Ovary (tissue), 9 donors: ENCODE results near the gene GALNT4. TPM values are rescaled to one million over a fixed set of nuclear protein-coding genes. Genes with fewer than 3 reads are reported as not detected.
A peak's percentile ranks its signal among the peaks of the same experiment; 100 is the strongest.

Experiments used
- DNase-seq, 5 donors: peaks; one replicate each; pipeline ENCODE4 v3.0.0-alpha.2; 2019 to 2020
- H3K27ac ChIP-seq, 2 donors: fragments of 200-600 bp; one replicate each; pipeline versions ENCODE4 v1.5.1 to v1.8.0; 2019 to 2022
- H3K27me3 ChIP-seq: fragments of 200-600 bp; one replicate; pipeline ENCODE4 v1.8.0; 2022
- H3K36me3 ChIP-seq: fragments of 200-600 bp; sonication (generic); one replicate; pipeline ENCODE4 v1.5.1; 2019
- H3K4me1 ChIP-seq: one replicate; pipeline ENCODE4 v1.8.1; 2013; ENCODE audit warnings: mild to moderate bottlenecking, moderate library complexity; ENCODE audit not compliant: insufficient read depth
- H3K4me3 ChIP-seq: fragments of 200-600 bp; sonication (generic); one replicate; pipeline ENCODE4 v1.5.1; 2017
- H3K9me3 ChIP-seq, 2 donors: fragments of 200-600 bp in 1 of 2; sonication (generic) in 1 of 2; one replicate each; pipeline versions ENCODE4 v1.5.1 to v1.8.1; 2013 to 2019; ENCODE audit warnings: mild to moderate bottlenecking in 1 of 2, moderate library complexity in 1 of 2
- CTCF ChIP-seq, 3 donors: fragments of 450-650 bp in 2 of 3; fragments of 200-600 bp in 1 of 3; IDR thresholded peaks; one replicate each; pipeline versions ENCODE4 v1.5.1 to v1.8.0; 2016 to 2022; ENCODE audit warnings: antibody characterized with exemption in 3 of 3, mild to moderate bottlenecking in 1 of 3
- EP300 ChIP-seq: sonication (generic); formaldehyde crosslinking; IDR thresholded peaks from one replicate; pipeline ENCODE4 v1.6.1; 2017; ENCODE audit warnings: antibody characterized with exemption
- POLR2A ChIP-seq: fragments of 450-650 bp; IDR thresholded peaks from one replicate; pipeline ENCODE4 v1.6.1; 2017; ENCODE audit warnings: antibody characterized with exemption, mild to moderate bottlenecking, moderate library complexity
- WGBS, 3 donors: extraction: QIAGEN DNeasy Blood & Tissue Kit in 1 of 3; methylation state at CpG; one replicate each; pipeline versions ENCODE4 v1.1.5 to v1.1.7; 2013 to 2017; 5-methylcytosine and 5-hydroxymethylcytosine counted together
- intact Hi-C, 4 donors: fragments of 100-400 bp; cut with DNase I; formaldehyde crosslinking; loops; one replicate each; pipeline versions ENCODE4 v1.11.0 to v1.15.1; 2022 to 2023
- polyA plus RNA-seq, 2 donors: library from polyadenylated mRNA; stranded (reverse); fragments of 200-250 nt in 1 of 2; fragments of 350-450 nt in 1 of 2; fragmentation: Illumina TruSeq in 1 of 2; extraction: RNeasy Lipid Tissue Mini Kit (QIAGEN cat#74804) in 1 of 2; gene quantifications; one replicate each; pipeline ENCODE4 v1.2.3, GENCODE V29; 2013 to 2014
- total RNA-seq, 7 donors: library from RNA; depleted of rRNA in 2 of 7; stranded (reverse); fragments of >200 nt in 2 of 7; fragmentation: NEBNext Ultra II Directional in 3 of 7; extraction: Animal tissue kit (Norgen Biotek cat#: 25700) in 3 of 7; gene quantifications; one replicate each; pipeline versions ENCODE4 v1.1.0 to v1.2.4, GENCODE V29; 2016 to 2023
- donor health status: DM: no; HTN: no; CAD: no; lungs with moderate emphysema.
- donor health status: DM: no; HTN: no; CAD: no.
- donor health status: Bipolar disorder and iron deficiency.
- donor health status: DM: yes; HTN: yes; CAD: no.
- donor health status: DM: no; HTN: no; CAD: no.
- donor health status: DM: yes; HTN: yes; CAD: no.

The GALNT4 gene
- total and polyA plus RNA-seq, 9 donors: 2.0 to 12.5 (median 4.9) TPM

- Histone ChIP-seq H3K27ac (no peak overlapping the region), H3K36me3 (no peaks in the 10 kb centered on the region), H3K9me3 (no peaks in the 10 kb centered on the region), H3K4me3 (no peak overlapping the region), H3K27me3 (no peaks in the 10 kb centered on the region), H3K4me1 (peaks cover 3% of the 10 kb centered on the region)
- TF ChIP-seq CTCF (IDR thresholded peaks at IDR 0.05) (no peak), EP300 (no peak), POLR2A (no peak)
- peak in 3 of 5 donors; percentile 13 to 40 (median 31) for DNase-seq
- intact Hi-C loops: loop anchor here in 1 of 4 donors (5.0 kb wide), 1 partner anchor 563 kb away; no protein-coding TSS in a partner anchor
- 43 to 47% (median 45%) methylated on average over 6 of the region's 6 CpGs for WGBS, 3 donors
Observed at GRCh38 chr12:89544681-89545184, 20.1 kb upstream of the GALNT4 start.

- Histone ChIP-seq H3K4me3 (no peak overlapping the region), H3K36me3 (no peaks in the 10 kb centered on the region), H3K9me3 (no peaks in the 10 kb centered on the region), H3K27me3 (no peaks in the 10 kb centered on the region), H3K27ac (no peak overlapping the region), H3K4me1 (peaks cover 3% of the 10 kb centered on the region)
- intact Hi-C loops: no loop called here
- DNase-seq: no peak
- 86 to 94% (median 93%) methylated on average over 1 of the region's 1 CpG for WGBS, 3 donors
- no peak for TF ChIP-seq POLR2A
- TF ChIP-seq EP300: no peak
- TF ChIP-seq CTCF (IDR thresholded peaks at IDR 0.05): no peak
Observed at GRCh38 chr12:89544022-89544421, 19.4 kb upstream of the GALNT4 start.

- Histone ChIP-seq H3K27ac (no peak overlapping the region), H3K27me3 (no peaks in the 10 kb centered on the region), H3K4me1 (peaks cover 3% of the 10 kb centered on the region), H3K9me3 (no peaks in the 10 kb centered on the region), H3K4me3 (no peak overlapping the region), H3K36me3 (no peaks in the 10 kb centered on the region)
- 18 to 22% (median 19%) methylated on average over 6 of the region's 6 CpGs for WGBS, 3 donors
- TF ChIP-seq POLR2A: no peak
- TF ChIP-seq CTCF (IDR thresholded peaks at IDR 0.05): peak; percentile 45 to 72 (median 67)
- peak; percentile 33 to 66 (median 59) for DNase-seq
- intact Hi-C loops: no loop called here
Observed at GRCh38 chr12:89542912-89543592, 18.5 kb upstream of the GALNT4 start.

- Histone ChIP-seq H3K27ac (no peak overlapping the region), H3K27me3 (no peaks in the 10 kb centered on the region), H3K9me3 (no peaks in the 10 kb centered on the region), H3K36me3 (no peaks in the 10 kb centered on the region), H3K4me3 (no peak overlapping the region), H3K4me1 (peaks cover 3% of the 10 kb centered on the region)
- 94 to 98% (median 96%) methylated on average over 2 of the region's 2 CpGs for WGBS, 3 donors
- no peak for DNase-seq
- TF ChIP-seq POLR2A (no peak), CTCF (IDR thresholded peaks at IDR 0.05) (no peak), EP300 (no peak)
- intact Hi-C loops: no loop called here
Observed at GRCh38 chr12:89542236-89542635, 17.6 kb upstream of the GALNT4 start.
